ENCODE measurements around the gene NAXE.

Gene NAXE

DNA sequence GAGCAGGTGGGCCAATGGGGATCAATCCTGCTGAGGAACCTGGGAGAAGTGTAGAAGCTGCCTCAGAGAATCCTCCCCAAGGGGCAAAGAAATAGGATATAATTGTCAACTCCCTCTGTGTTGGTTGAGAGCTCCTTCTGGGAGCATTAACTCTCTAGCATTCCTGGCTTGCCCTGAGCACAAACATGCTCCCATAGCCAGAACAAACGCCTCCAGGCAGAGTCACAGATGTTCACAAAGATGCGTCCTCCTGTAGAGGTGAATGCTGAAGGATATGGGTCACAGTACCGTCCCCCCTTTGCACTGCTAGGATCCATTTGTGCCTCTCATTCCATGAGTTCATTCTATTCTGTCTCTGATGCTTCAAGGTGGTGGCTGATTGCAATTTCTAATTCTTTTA, 40.8 kb downstream of the NAXE start:
- Histone ChIP-seq H3K36me3 (ENCODE audit: insufficient read depth, low read length) (no peaks in the 10 kb centered on the region), H2AFZ (ENCODE audit: low read depth, low read length) (no peak overlapping the region), H3K4me3 (ENCODE audit: low read depth in 1 of 2, low read length in 2 of 2) (no peak overlapping the region), H4K20me1 (ENCODE audit: insufficient read depth, low read length) (no peaks in the 10 kb centered on the region), H3K79me2 (ENCODE audit: insufficient read depth, low read length) (no peaks in the 10 kb centered on the region), H3K9ac (ENCODE audit: low read depth, low read length) (no peak overlapping the region), H3K4me1 (ENCODE audit: insufficient read depth, low read length) (no peaks in the 10 kb centered on the region), H3K27ac (ENCODE audit: low read length) (no peak overlapping the region), H3K9me3 (ENCODE audit: insufficient read depth, low read length, severe bottlenecking) (no peaks in the 10 kb centered on the region), H3K4me2 (ENCODE audit: insufficient read depth, low read length) (no peak overlapping the region), H3K27me3 (ENCODE audit: insufficient read depth, low read length, poor library complexity) (peaks cover 15% of the 10 kb centered on the region)
- TF ChIP-seq, protein P1, sequence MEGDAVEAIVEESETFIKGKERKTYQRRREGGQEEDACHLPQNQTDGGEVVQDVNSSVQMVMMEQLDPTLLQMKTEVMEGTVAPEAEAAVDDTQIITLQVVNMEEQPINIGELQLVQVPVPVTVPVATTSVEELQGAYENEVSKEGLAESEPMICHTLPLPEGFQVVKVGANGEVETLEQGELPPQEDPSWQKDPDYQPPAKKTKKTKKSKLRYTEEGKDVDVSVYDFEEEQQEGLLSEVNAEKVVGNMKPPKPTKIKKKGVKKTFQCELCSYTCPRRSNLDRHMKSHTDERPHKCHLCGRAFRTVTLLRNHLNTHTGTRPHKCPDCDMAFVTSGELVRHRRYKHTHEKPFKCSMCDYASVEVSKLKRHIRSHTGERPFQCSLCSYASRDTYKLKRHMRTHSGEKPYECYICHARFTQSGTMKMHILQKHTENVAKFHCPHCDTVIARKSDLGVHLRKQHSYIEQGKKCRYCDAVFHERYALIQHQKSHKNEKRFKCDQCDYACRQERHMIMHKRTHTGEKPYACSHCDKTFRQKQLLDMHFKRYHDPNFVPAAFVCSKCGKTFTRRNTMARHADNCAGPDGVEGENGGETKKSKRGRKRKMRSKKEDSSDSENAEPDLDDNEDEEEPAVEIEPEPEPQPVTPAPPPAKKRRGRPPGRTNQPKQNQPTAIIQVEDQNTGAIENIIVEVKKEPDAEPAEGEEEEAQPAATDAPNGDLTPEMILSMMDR (IDR thresholded peaks at IDR 0.05; ENCODE audit: borderline replicate concordance, extremely low read depth, low read length, poor library complexity, severe bottlenecking), result no peak
- no peak for TF ChIP-seq EZH2 (IDR thresholded peaks at IDR 0.05; ENCODE audit: borderline replicate concordance, low read depth, low read length, severe bottlenecking)
- DNase-seq, result no peak
- ATAC-seq (ENCODE audit: insufficient read depth, low read depth), result no peak

DNA sequence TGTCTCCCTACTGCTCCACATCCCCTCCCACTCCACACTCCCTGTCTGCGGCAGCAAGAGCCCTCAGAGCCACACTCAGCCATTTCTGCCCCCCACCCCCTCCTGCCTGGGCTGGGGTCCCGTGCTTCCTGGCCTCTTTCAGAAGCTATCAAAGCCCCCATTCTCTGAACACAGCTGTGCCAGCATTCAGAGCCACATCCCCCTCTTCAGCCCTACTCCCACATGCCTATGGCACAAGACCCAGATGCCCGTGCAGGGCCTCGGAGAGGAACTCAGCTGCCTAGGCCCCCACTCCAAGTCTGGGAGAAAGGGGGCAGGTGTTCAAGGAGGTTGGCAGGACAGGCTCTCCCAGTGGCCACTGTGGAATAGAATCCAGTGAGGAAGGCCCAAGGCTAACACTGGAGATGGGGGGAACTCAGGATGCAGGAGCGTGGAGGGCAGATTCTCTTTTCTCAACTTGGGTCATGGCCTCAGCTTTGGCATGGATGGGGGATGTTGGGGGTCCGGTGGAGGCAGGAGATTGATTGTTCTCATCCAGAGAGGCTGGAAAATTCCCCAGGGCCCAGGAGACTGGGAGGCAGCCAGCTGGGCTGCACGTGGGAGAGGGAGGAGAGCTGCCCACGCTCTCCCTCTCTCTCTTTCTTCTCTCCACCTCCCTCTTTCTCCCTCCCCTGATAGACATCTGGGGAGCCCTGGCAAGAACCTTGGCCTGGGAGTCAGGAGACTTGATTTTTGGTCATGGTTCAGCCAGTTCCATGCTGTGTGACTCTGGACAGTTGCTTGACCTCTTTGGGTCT, 46.8 kb downstream of the NAXE start:
- DNase-seq (no peak), ATAC-seq (ENCODE audit: insufficient read depth, low read depth) (no peak)
- no peaks in the 10 kb centered on the region for H3K79me2 ChIP-seq (ENCODE audit: insufficient read depth, low read length)
- H3K9me3 ChIP-seq (ENCODE audit: insufficient read depth, low read length, severe bottlenecking), result no peaks in the 10 kb centered on the region
- no peak for TF ChIP-seq EZH2 (IDR thresholded peaks at IDR 0.05; ENCODE audit: borderline replicate concordance, low read depth, low read length, severe bottlenecking)
- TF ChIP-seq, protein P1 (IDR thresholded peaks at IDR 0.05; ENCODE audit: borderline replicate concordance, extremely low read depth, low read length, poor library complexity, severe bottlenecking), result no peak
- H3K27me3 ChIP-seq (ENCODE audit: insufficient read depth, low read length, poor library complexity), result peaks cover 27% of the 10 kb centered on the region
- no peak overlapping the region for H3K27ac ChIP-seq (ENCODE audit: low read length)
- no peak overlapping the region for H2AFZ ChIP-seq (ENCODE audit: low read depth, low read length)
- no peak overlapping the region for H3K4me2 ChIP-seq (ENCODE audit: insufficient read depth, low read length)
- no peak overlapping the region for H3K4me3 ChIP-seq (ENCODE audit: low read depth in 1 of 2, low read length in 2 of 2)
- H4K20me1 ChIP-seq (ENCODE audit: insufficient read depth, low read length), result no peaks in the 10 kb centered on the region
- no peak overlapping the region for H3K9ac ChIP-seq (ENCODE audit: low read depth, low read length)
- peaks cover 4% of the 10 kb centered on the region for H3K4me1 ChIP-seq (ENCODE audit: insufficient read depth, low read length)
- H3K36me3 ChIP-seq (ENCODE audit: insufficient read depth, low read length), result no peaks in the 10 kb centered on the region

DNA sequence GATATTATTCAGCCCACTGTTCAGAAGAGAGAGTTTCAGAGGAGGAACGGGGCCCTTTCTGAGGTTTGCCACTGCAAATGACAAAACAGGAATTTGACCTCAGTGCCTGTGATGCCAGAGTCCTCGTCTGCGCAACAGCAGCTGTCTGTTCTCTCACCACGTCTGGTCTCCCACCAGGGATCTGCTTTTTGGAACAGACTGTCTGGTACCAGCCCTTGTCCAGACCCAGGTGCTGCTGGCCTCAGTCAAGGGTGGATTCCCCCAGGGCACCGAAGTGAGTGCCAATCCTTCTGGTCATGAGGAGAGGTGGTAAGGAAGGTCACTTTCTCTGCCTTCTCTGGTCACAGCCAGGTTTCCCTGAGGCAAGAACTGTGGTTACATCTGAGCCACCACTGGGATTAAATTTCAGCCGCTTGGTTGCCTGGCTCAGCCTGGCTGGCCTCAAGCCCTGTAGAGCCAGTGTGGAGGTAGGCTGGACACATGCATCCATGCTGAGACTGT, 48.1 kb downstream of the NAXE start:
- Histone ChIP-seq H4K20me1 (ENCODE audit: insufficient read depth, low read length) (no peaks in the 10 kb centered on the region), H3K9ac (ENCODE audit: low read depth, low read length) (no peak overlapping the region), H3K9me3 (ENCODE audit: insufficient read depth, low read length, severe bottlenecking) (no peaks in the 10 kb centered on the region), H3K27me3 (ENCODE audit: insufficient read depth, low read length, poor library complexity) (peaks cover 27% of the 10 kb centered on the region), H3K4me2 (ENCODE audit: insufficient read depth, low read length) (no peak overlapping the region), H3K36me3 (ENCODE audit: insufficient read depth, low read length) (no peaks in the 10 kb centered on the region), H3K79me2 (ENCODE audit: insufficient read depth, low read length) (no peaks in the 10 kb centered on the region), H3K27ac (ENCODE audit: low read length) (no peak overlapping the region), H2AFZ (ENCODE audit: low read depth, low read length) (no peak overlapping the region), H3K4me3 (ENCODE audit: low read depth in 1 of 2, low read length in 2 of 2) (no peak overlapping the region), H3K4me1 (ENCODE audit: insufficient read depth, low read length) (peaks cover 12% of the 10 kb centered on the region)
- TF ChIP-seq EZH2 (IDR thresholded peaks at IDR 0.05; ENCODE audit: borderline replicate concordance, low read depth, low read length, severe bottlenecking), result no peak
- TF ChIP-seq, protein P1 (IDR thresholded peaks at IDR 0.05; ENCODE audit: borderline replicate concordance, extremely low read depth, low read length, poor library complexity, severe bottlenecking), result no peak
- DNase-seq (no peak), ATAC-seq (ENCODE audit: insufficient read depth, low read depth) (no peak)
